Measurements from ENCODE around the gene PDE3B. TPM values are rescaled to one million over a fixed set of nuclear protein-coding genes. Genes with fewer than 3 reads are reported as not detected.
"Not testable (repeated sequence)": the region's sequence is repeated elsewhere in the genome, so short reads cannot be mapped to it uniquely, and the experiment has no call there.

PDE3B gene
- total RNA-seq, result 10 to 100 TPM; 21.5 to 23.6 TPM

GRCh38 chr11:14643697-14644225, at the start of gene PDE3B:
TSS of gene PDE3B (plus strand) at chr11:14643804. CDS start at chr11:14644076, 272 bp downstream.
- peak within 1 kb of the TSS; percentile 88 for H3K4me3 ChIP-seq
- H3K27me3 ChIP-seq, result no peaks in the 10 kb centered on the region
- TF ChIP-seq CTCF (IDR thresholded peaks at IDR 0.05), result no peak
- peak within 1 kb of the TSS; percentile 92 for H3K27ac ChIP-seq
- no peaks in the 10 kb centered on the region for H3K36me3 ChIP-seq
- H3K4me1 ChIP-seq, result no peaks in the 10 kb centered on the region
- peak; percentile 91 for DNase-seq
- intact Hi-C loops (cut with DNase I), result loop anchor here (10.0 kb wide), 2 partner anchors 99 to 251 kb away; partner anchors contain the start of gene CYP2R1
- H3K9ac ChIP-seq (ENCODE audit: low read depth in 2 of 2, low read length in 2 of 2), result peak within 1 kb of the TSS; percentile 82 to 95
- no peaks in the 10 kb centered on the region for H3K9me3 ChIP-seq

- H3K27me3 ChIP-seq; intact Hi-C loops (cut with DNase I); H3K4me1 ChIP-seq; H3K36me3 ChIP-seq; H3K4me3 ChIP-seq; DNase-seq; H3K9ac ChIP-seq (ENCODE audit: low read depth in 2 of 2, low read length in 2 of 2); H3K27ac ChIP-seq; H3K9me3 ChIP-seq: not testable (repeated sequence)
These were observed 48.3 kb upstream of the PDE3B start for GRCh38 chr11:14595261-14595660.

GRCh38 chr11:14607713-14608112, 35.9 kb upstream of the PDE3B start:
- no peak for TF ChIP-seq CTCF (IDR thresholded peaks at IDR 0.05)
- no peaks in the 10 kb centered on the region for H3K36me3 ChIP-seq

GRCh38 chr11:14609902-14610301, 33.7 kb upstream of the PDE3B start:
- DNase-seq, result no peak

More at GRCh38 chr11:14607713-14608112, 35.9 kb upstream of the PDE3B start:
- H3K4me1 ChIP-seq, result no peaks in the 10 kb centered on the region
- H3K27ac ChIP-seq, result no peak overlapping the region
- H3K27me3 ChIP-seq, result no peaks in the 10 kb centered on the region
- H3K4me3 ChIP-seq, result no peak overlapping the region
- DNase-seq, result no peak
- H3K9ac ChIP-seq (ENCODE audit: low read depth in 2 of 2, low read length in 2 of 2), result no peak overlapping the region
- intact Hi-C loops (cut with DNase I), result no loop called here
- H3K9me3 ChIP-seq, result no peaks in the 10 kb centered on the region

GRCh38 chr11:14611939-14612338, 31.7 kb upstream of the PDE3B start:
- Histone ChIP-seq H3K36me3 (no peaks in the 10 kb centered on the region), H3K4me3 (no peak overlapping the region), H3K9ac (ENCODE audit: low read depth in 2 of 2, low read length in 2 of 2) (no peak overlapping the region), H3K27me3 (no peaks in the 10 kb centered on the region), H3K27ac (no peak overlapping the region), H3K9me3 (no peaks in the 10 kb centered on the region), H3K4me1 (no peaks in the 10 kb centered on the region)
- TF ChIP-seq CTCF (IDR thresholded peaks at IDR 0.05), result no peak
- intact Hi-C loops (cut with DNase I), result no loop called here
- DNase-seq, result no peak

More at GRCh38 chr11:14609902-14610301, 33.7 kb upstream of the PDE3B start:
- H3K27ac ChIP-seq, result no peak overlapping the region
- H3K9ac ChIP-seq (ENCODE audit: low read depth in 2 of 2, low read length in 2 of 2), result no peak overlapping the region
- H3K36me3 ChIP-seq, result no peaks in the 10 kb centered on the region
- intact Hi-C loops (cut with DNase I), result no loop called here
- no peaks in the 10 kb centered on the region for H3K4me1 ChIP-seq
- no peak overlapping the region for H3K4me3 ChIP-seq
- TF ChIP-seq CTCF (IDR thresholded peaks at IDR 0.05), result no peak
- H3K9me3 ChIP-seq, result no peaks in the 10 kb centered on the region
- H3K27me3 ChIP-seq, result no peaks in the 10 kb centered on the region

- Histone ChIP-seq H3K4me1 (no peaks in the 10 kb centered on the region), H3K9ac (ENCODE audit: low read depth in 2 of 2, low read length in 2 of 2) (no peak overlapping the region), H3K36me3 (no peaks in the 10 kb centered on the region), H3K4me3 (no peak overlapping the region), H3K27me3 (no peaks in the 10 kb centered on the region), H3K9me3 (no peaks in the 10 kb centered on the region), H3K27ac (no peak overlapping the region)
- no peak for DNase-seq
- intact Hi-C loops (cut with DNase I), result no loop called here
- TF ChIP-seq CTCF (IDR thresholded peaks at IDR 0.05), result no peak
These were observed 30.9 kb upstream of the PDE3B start for GRCh38 chr11:14612694-14613093.

Data from colonic mucosa (tissue), 4 donors.